DND-41 (cell line): ENCODE measurements around the gene DCUN1D2.
A peak's percentile ranks its signal among the peaks of the same experiment; 100 is the strongest.

ENCODE experiments used
- ATAC-seq: fragments of 200-7000 bp; cut with Tn5 transposase; 3 replicates; pipeline ENCODE4 v1.9.1; 2021; ENCODE audit warnings: low read depth; ENCODE audit not compliant: insufficient read depth
- DNase-seq: peaks from one replicate; pipeline ENCODE4 v3.0.0-alpha.2; 2020
- H2AFZ ChIP-seq: 2 replicates; pipeline ENCODE4 v1.6.0; 2012; ENCODE audit warnings: low read depth, low read length
- H3K27ac ChIP-seq: 2 replicates; pipeline ENCODE4 v1.5.1; 2012; ENCODE audit warnings: low read length, inconsistent platforms
- H3K27me3 ChIP-seq: fragments of 200-600 bp; sonication (generic); 2 replicates; pipeline ENCODE4 v1.6.0; 2012; ENCODE audit warnings: low read length, mild to moderate bottlenecking, inconsistent platforms; ENCODE audit not compliant: insufficient read depth, poor library complexity
- H3K36me3 ChIP-seq: 2 replicates; pipeline ENCODE4 v1.5.1; 2012; ENCODE audit warnings: low read length, inconsistent platforms; ENCODE audit not compliant: insufficient read depth
- H3K4me1 ChIP-seq: 2 replicates; pipeline ENCODE4 v1.5.1; 2012; ENCODE audit warnings: mild to moderate bottlenecking, low read length; ENCODE audit not compliant: insufficient read depth
- H3K4me2 ChIP-seq: 2 replicates; pipeline ENCODE4 v1.6.0; 2012; ENCODE audit warnings: mild to moderate bottlenecking, moderate library complexity, low read length, inconsistent platforms; ENCODE audit not compliant: insufficient read depth
- H3K4me3 ChIP-seq, 2 experiments: fragments of 200-600 bp in 1 of 2; shearing (Covaris generic) in 1 of 2; 2 replicates each; pipeline ENCODE4 v1.5.1; 2012 to 2016; ENCODE audit warnings: inconsistent platforms in 2 of 2, low read length in 2 of 2, mild to moderate bottlenecking in 2 of 2, low read depth in 1 of 2, moderate library complexity in 1 of 2
- H3K79me2 ChIP-seq: 2 replicates; pipeline ENCODE4 v1.6.0; 2012; ENCODE audit warnings: low read length, inconsistent platforms; ENCODE audit not compliant: insufficient read depth
- H3K9ac ChIP-seq: 2 replicates; pipeline ENCODE4 v1.6.0; 2012; ENCODE audit warnings: low read depth, mild to moderate bottlenecking, inconsistent platforms, low read length, moderate library complexity
- H3K9me3 ChIP-seq: 2 replicates; pipeline ENCODE4 v1.5.1; 2012; ENCODE audit warnings: low read length, moderate library complexity, mild to moderate bottlenecking, inconsistent platforms; ENCODE audit not compliant: insufficient read depth, severe bottlenecking
- H4K20me1 ChIP-seq: 2 replicates; pipeline ENCODE4 v1.6.0; 2012; ENCODE audit warnings: low read length; ENCODE audit not compliant: insufficient read depth
- EZH2 ChIP-seq: IDR thresholded peaks from 3 replicates; pipeline ENCODE4 v1.6.1; 2012; ENCODE audit warnings: borderline replicate concordance, low read depth, mild to moderate bottlenecking, moderate library complexity, low read length, inconsistent platforms; ENCODE audit not compliant: severe bottlenecking
- TF ChIP-seq, protein P1 (sequence below): IDR thresholded peaks from 2 replicates; pipeline ENCODE4 v1.5.1; 2012; ENCODE audit warnings: borderline replicate concordance, low read length, moderate library complexity, mild to moderate bottlenecking; ENCODE audit not compliant: poor library complexity, severe bottlenecking; ENCODE audit errors: extremely low read depth

DCUN1D2 gene

DNA sequence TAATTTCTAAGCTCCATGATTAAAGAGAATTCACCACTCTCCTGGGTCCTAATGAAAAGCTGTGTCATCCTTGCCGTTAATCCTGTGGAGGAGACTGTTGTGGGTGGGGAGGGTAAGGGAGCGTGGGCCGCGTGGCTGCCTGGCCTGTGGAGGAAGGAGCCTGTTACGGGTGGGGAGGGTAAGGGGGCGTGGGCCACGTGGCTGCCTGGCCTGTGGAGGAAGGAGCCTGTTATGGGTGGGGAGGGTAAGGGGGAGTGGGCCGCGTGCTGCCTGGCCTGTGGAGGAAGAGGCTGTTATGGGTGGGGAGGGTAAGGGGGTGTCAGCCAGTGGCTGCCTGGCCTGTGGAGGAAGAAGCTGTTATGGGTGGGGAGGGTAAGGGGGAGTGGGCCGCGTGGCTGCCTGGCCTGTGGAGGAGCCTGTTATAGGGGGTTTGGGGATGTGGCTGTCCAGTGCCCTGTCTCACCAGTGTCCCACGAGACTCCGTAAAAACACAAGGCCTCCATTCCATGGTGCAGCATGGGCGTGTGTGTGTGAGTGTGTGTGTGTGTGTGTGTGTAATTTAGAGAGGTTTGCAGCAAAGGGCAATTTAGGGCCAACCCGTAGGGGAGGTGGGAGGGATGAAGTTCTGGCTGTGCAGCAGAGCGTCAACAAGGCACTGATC, 15.6 kb upstream of the DCUN1D2 start:
- Histone ChIP-seq H3K4me2 (no peak overlapping the region), H3K27me3 (no peaks in the 10 kb centered on the region), H3K4me3 (no peak overlapping the region), H4K20me1 (no peaks in the 10 kb centered on the region; the same call in none of the 2 replicates), H3K79me2 (no peaks in the 10 kb centered on the region), H3K36me3 (peaks cover 61% of the 10 kb centered on the region), H3K4me1 (no peaks in the 10 kb centered on the region), H2AFZ (no peak overlapping the region), H3K9ac (no peak overlapping the region), H3K27ac (peak overlapping the region; percentile 30; the same call in 1 of the 2 replicates), H3K9me3 (no peaks in the 10 kb centered on the region)
- peak; percentile 48 for ATAC-seq
- no peak for TF ChIP-seq EZH2
- TF ChIP-seq, protein P1, sequence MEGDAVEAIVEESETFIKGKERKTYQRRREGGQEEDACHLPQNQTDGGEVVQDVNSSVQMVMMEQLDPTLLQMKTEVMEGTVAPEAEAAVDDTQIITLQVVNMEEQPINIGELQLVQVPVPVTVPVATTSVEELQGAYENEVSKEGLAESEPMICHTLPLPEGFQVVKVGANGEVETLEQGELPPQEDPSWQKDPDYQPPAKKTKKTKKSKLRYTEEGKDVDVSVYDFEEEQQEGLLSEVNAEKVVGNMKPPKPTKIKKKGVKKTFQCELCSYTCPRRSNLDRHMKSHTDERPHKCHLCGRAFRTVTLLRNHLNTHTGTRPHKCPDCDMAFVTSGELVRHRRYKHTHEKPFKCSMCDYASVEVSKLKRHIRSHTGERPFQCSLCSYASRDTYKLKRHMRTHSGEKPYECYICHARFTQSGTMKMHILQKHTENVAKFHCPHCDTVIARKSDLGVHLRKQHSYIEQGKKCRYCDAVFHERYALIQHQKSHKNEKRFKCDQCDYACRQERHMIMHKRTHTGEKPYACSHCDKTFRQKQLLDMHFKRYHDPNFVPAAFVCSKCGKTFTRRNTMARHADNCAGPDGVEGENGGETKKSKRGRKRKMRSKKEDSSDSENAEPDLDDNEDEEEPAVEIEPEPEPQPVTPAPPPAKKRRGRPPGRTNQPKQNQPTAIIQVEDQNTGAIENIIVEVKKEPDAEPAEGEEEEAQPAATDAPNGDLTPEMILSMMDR, result no peak
- DNase-seq, result no peak

GRCh38 chr13:113502686-113503085, 12.2 kb upstream of the DCUN1D2 start:
- no peak for TF ChIP-seq EZH2
- TF ChIP-seq, protein P1, result no peak
- H3K9ac ChIP-seq, result no peak overlapping the region
- no peak for DNase-seq
- H3K4me2 ChIP-seq, result no peak overlapping the region
- H4K20me1 ChIP-seq, result peaks cover 3% of the 10 kb centered on the region
- no peaks in the 10 kb centered on the region for H3K9me3 ChIP-seq
- peaks cover 71% of the 10 kb centered on the region for H3K36me3 ChIP-seq
- no peaks in the 10 kb centered on the region for H3K79me2 ChIP-seq
- no peak overlapping the region for H2AFZ ChIP-seq
- H3K27ac ChIP-seq, result no peak overlapping the region
- no peak for ATAC-seq
- no peak overlapping the region for H3K4me3 ChIP-seq
- no peaks in the 10 kb centered on the region for H3K27me3 ChIP-seq
- no peaks in the 10 kb centered on the region for H3K4me1 ChIP-seq

- Histone ChIP-seq H3K4me3 (no peak overlapping the region), H3K27me3 (no peaks in the 10 kb centered on the region), H3K79me2 (no peaks in the 10 kb centered on the region), H3K9ac (no peak overlapping the region), H3K9me3 (no peaks in the 10 kb centered on the region), H2AFZ (no peak overlapping the region), H3K4me2 (no peak overlapping the region), H3K36me3 (peaks cover 91% of the 10 kb centered on the region), H3K27ac (no peak overlapping the region), H3K4me1 (0 out of 2 replicates have a peak, but pooled peaks cover 3% of the 10 kb centered on the region), H4K20me1 (peaks cover 8% of the 10 kb centered on the region; the same call in 1 of the 2 replicates)
- ATAC-seq, result no peak
- no peak for TF ChIP-seq EZH2
- TF ChIP-seq, protein P1, result no peak
- no peak for DNase-seq
These were observed 10.2 kb upstream of the DCUN1D2 start for GRCh38 chr13:113500530-113501265.
